CD4-positive, alpha-beta T cell (primary cell): ENCODE measurements around the gene SVIL. TPM values are rescaled to one million over a fixed set of nuclear protein-coding genes. Genes with fewer than 3 reads are reported as not detected.

Experiments
- ATAC-seq: fragments of 200-7000 bp; cut with Tn5 transposase; one replicate; pipeline ENCODE4 v1.10.0; 2022; ENCODE audit warnings: mild to moderate bottlenecking; ENCODE audit not compliant: poor library complexity
- CTCF ChIA-PET: fragments of 350-600 bp; sonication (Branson Sonifier 250); formaldehyde crosslinking; loops from one replicate; lab custom pipeline; 2021; ENCODE audit warnings: antibody characterized with exemption, inconsistent platforms; lab: Charles Lee
- POLR2A ChIA-PET: fragments of 350-600 bp; sonication (Branson Sonifier 250); formaldehyde crosslinking; loops from one replicate; lab custom pipeline; 2021; ENCODE audit warnings: antibody characterized with exemption, inconsistent platforms; lab: Charles Lee
- DNase-seq, 14 experiments: peaks; one replicate each; pipeline ENCODE4 v3.0.0-alpha.2; 2013 to 2020; ENCODE audit warnings: mixed read lengths in 2 of 14
- H3K27ac ChIP-seq, 2 donors: one replicate each; pipeline versions ENCODE4 v1.5.1 to v1.7.0; 2013; ENCODE audit warnings: low read length in 2 of 2, low read depth in 1 of 2, mild to moderate bottlenecking in 1 of 2
- H3K27me3 ChIP-seq, 2 experiments: 1 replicate in 1 of 2; 2 replicates in 1 of 2; pipeline versions ENCODE4 v1.6.1 to v1.7.0; 2013; ENCODE audit warnings: low read length in 2 of 2, control low read depth in 1 of 2, mild to moderate bottlenecking in 1 of 2, moderate library complexity in 1 of 2; ENCODE audit not compliant: insufficient read depth in 2 of 2, control insufficient read depth in 1 of 2
- H3K36me3 ChIP-seq: one replicate; pipeline ENCODE4 v1.6.1; 2013; ENCODE audit warnings: low read length, control low read depth; ENCODE audit not compliant: insufficient read depth
- H3K4me1 ChIP-seq: one replicate; pipeline ENCODE4 v1.6.1; 2013; ENCODE audit warnings: low read length, control low read depth; ENCODE audit not compliant: insufficient read depth
- H3K4me3 ChIP-seq: one replicate; pipeline ENCODE4 v1.5.1; 2013; ENCODE audit warnings: mild to moderate bottlenecking, low read length, moderate library complexity
- H3K9me3 ChIP-seq, 2 experiments: 1 replicate in 1 of 2; 2 replicates in 1 of 2; pipeline versions ENCODE4 v1.6.1 to v1.7.0; 2013; ENCODE audit warnings: low read length in 2 of 2, mild to moderate bottlenecking in 2 of 2, control low read depth in 1 of 2, moderate library complexity in 1 of 2; ENCODE audit not compliant: control insufficient read depth in 1 of 2, insufficient read depth in 1 of 2
- H3K27ac Mint-ChIP-seq: one replicate; pipeline ENCODE4 v1.8.0; 2020; ENCODE audit warnings: mixed read lengths
- H3K27me3 Mint-ChIP-seq: one replicate; pipeline ENCODE4 v1.8.0; 2021; ENCODE audit warnings: mixed read lengths
- H3K36me3 Mint-ChIP-seq: one replicate; pipeline ENCODE4 v1.8.0; 2021; ENCODE audit warnings: low read depth, mixed read lengths
- H3K4me1 Mint-ChIP-seq: one replicate; pipeline ENCODE4 v1.8.0; 2021; ENCODE audit warnings: low read depth, mixed read lengths
- H3K4me3 Mint-ChIP-seq: one replicate; pipeline ENCODE4 v1.8.0; 2020; ENCODE audit warnings: mild to moderate bottlenecking, mixed read lengths
- H3K9me3 Mint-ChIP-seq: one replicate; pipeline ENCODE4 v1.8.0; 2020; ENCODE audit warnings: mixed read lengths
- CTCF ChIP-seq: fragments of 200-600 bp; IDR thresholded peaks from one replicate; pipeline ENCODE4 v1.8.0; 2022; ENCODE audit warnings: antibody characterized with exemption, mild to moderate bottlenecking
- intact Hi-C, 2 experiments: fragments of 100-400 bp; cut with DNase I in 1 of 2; cut with micrococcal nuclease in 1 of 2; formaldehyde crosslinking; loops; one replicate each; pipeline versions ENCODE4 v1.15.1 to v1.9.0; 2023 to 2025; cut with DNase I, micrococcal nuclease
- total RNA-seq, 174 experiments: library from RNA in 2 of 174; stranded (reverse) in 2 of 174; gene quantifications; one replicate each; pipeline ENCODE4 v1.2.3 and lab custom pipeline; 2021 to 2026

SVIL gene
- total RNA-seq, 2 experiments from 2014 or later: 38.5 to 40.3 TPM

DNA sequence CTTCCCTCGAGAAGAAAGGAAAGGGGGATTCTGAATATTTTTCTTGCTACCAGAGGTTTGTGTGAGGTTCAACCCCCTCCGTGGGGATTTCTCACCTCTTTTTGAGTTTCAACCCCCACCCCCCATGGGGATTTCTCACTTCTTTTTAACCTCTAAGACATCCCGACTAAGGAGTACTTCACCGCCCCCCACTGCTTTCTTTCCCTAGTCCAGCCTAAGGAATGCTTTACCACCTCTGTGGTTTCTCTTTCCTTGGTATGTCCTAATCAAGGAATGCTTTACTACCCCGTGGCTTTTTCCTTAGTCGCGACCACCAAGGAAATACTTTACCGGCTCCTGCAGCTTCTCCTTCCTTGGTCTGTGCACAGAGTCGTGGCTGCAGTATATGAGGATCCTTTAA lies 196.5 kb downstream of the SVIL start:
- H3K27me3 Mint-ChIP-seq: no peaks in the 10 kb centered on the region
- H3K27me3 ChIP-seq: no peaks in the 10 kb centered on the region
- no peaks in the 10 kb centered on the region for H3K4me1 Mint-ChIP-seq
- H3K4me1 ChIP-seq: no peaks in the 10 kb centered on the region
- DNase-seq (no peak), ATAC-seq (no peak)
- H3K4me3 Mint-ChIP-seq: no peak overlapping the region
- H3K4me3 ChIP-seq: no peak overlapping the region
- H3K36me3 Mint-ChIP-seq: peaks cover 53% of the 10 kb centered on the region
- ChIA-PET POLR2A (no interaction called here), CTCF (no interaction called here)
- no peak overlapping the region for H3K27ac Mint-ChIP-seq
- TF ChIP-seq CTCF: no peak
- peaks cover 13 to 19% of the 10 kb centered on the region in 2 experiments for H3K9me3 ChIP-seq
- intact Hi-C loops: no loop called here
- no peaks in the 10 kb centered on the region for H3K36me3 ChIP-seq
- no peak overlapping the region for H3K27ac ChIP-seq
- peaks cover 6% of the 10 kb centered on the region for H3K9me3 Mint-ChIP-seq

GRCh38 chr10:29437871-29438270 lies 196.9 kb downstream of the SVIL start:
- H3K4me3 Mint-ChIP-seq: no peak overlapping the region
- ATAC-seq: no peak
- no peak for DNase-seq
- peaks cover 6% of the 10 kb centered on the region for H3K9me3 Mint-ChIP-seq
- peaks cover 13 to 19% of the 10 kb centered on the region in 2 experiments for H3K9me3 ChIP-seq
- H3K36me3 ChIP-seq: no peaks in the 10 kb centered on the region
- ChIA-PET CTCF (no interaction called here), POLR2A (no interaction called here)
- H3K27ac ChIP-seq: no peak overlapping the region
- H3K4me1 ChIP-seq: no peaks in the 10 kb centered on the region
- intact Hi-C loops: no loop called here
- no peak for TF ChIP-seq CTCF
- no peaks in the 10 kb centered on the region for H3K27me3 Mint-ChIP-seq
- no peak overlapping the region for H3K27ac Mint-ChIP-seq
- H3K4me3 ChIP-seq: no peak overlapping the region
- H3K27me3 ChIP-seq: no peaks in the 10 kb centered on the region
- H3K36me3 Mint-ChIP-seq: peaks cover 53% of the 10 kb centered on the region
- H3K4me1 Mint-ChIP-seq: no peaks in the 10 kb centered on the region

DNA sequence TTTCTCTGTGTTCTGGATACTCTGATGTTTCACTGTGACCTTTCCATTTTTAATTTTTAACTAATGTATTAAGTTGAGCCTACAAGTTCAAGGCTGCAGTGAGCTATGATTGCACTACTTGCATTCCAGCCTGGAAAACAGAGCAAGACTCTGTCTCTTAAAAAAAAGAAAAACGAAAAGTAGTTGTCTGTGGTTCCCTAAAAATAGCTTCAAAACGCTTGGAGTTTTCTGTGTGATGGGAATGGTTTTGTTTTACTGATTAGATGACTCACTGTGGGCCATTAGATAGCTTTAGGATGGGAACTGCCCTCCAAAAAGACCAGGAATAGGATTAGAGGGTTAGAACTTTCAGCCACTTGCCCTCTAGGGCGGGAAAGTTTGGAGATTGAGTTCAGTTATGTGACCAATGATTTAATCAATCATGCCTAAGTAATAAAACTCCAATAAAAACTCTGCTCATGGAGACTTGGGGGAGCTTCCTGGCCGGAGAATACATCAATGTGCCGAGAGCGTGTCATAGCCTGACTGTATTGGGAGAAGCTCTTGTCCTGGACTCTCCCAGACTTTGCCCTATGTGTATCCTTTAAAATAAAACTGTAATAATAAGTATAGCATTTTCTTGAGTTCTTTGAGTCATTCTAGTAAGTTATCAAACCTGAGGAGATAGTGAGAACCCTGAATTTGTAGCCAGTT lies 198.8 kb downstream of the SVIL start:
- ATAC-seq: no peak
- no peak overlapping the region for H3K4me3 ChIP-seq
- CTCF ChIA-PET: no interaction called here
- TF ChIP-seq CTCF: no peak
- no peak overlapping the region for H3K4me3 Mint-ChIP-seq
- no peaks in the 10 kb centered on the region for H3K36me3 ChIP-seq
- no peaks in the 10 kb centered on the region for H3K27me3 ChIP-seq
- intact Hi-C loops: no loop called here
- H3K9me3 Mint-ChIP-seq: peaks cover 6% of the 10 kb centered on the region
- no peak for DNase-seq
- H3K4me1 Mint-ChIP-seq: no peaks in the 10 kb centered on the region
- no peak overlapping the region for H3K27ac ChIP-seq
- H3K27me3 Mint-ChIP-seq: no peaks in the 10 kb centered on the region
- H3K4me1 ChIP-seq: no peaks in the 10 kb centered on the region
- H3K9me3 ChIP-seq: peaks cover 13 to 19% of the 10 kb centered on the region in 2 experiments
- POLR2A ChIA-PET: no interaction called here
- H3K36me3 Mint-ChIP-seq: peaks cover 53% of the 10 kb centered on the region
- no peak overlapping the region for H3K27ac Mint-ChIP-seq
